Lower lobe of right lung (tissue), 2 donors: ENCODE measurements around the gene LRCH4. TPM values are rescaled to one million over a fixed set of nuclear protein-coding genes. Genes with fewer than 3 reads are reported as not detected.

Source experiments
- ATAC-seq, 2 donors: fragments of 200-7000 bp; cut with Tn5 transposase; one replicate each; pipeline ENCODE4 v1.9.1; 2020 to 2022; ENCODE audit warnings: mild to moderate bottlenecking in 2 of 2, moderate library complexity in 2 of 2
- DNase-seq: peaks from one replicate; pipeline ENCODE4 v3.0.0-alpha.2; 2020
- H3K27ac ChIP-seq: fragments of 200-600 bp; one replicate; pipeline ENCODE4 v1.8.0; 2022
- H3K27me3 ChIP-seq: fragments of 200-600 bp; one replicate; pipeline ENCODE4 v1.8.0; 2022; ENCODE audit warnings: low read depth
- H3K36me3 ChIP-seq: fragments of 200-600 bp; one replicate; pipeline ENCODE4 v1.8.0; 2022; ENCODE audit warnings: mild to moderate bottlenecking
- H3K4me1 ChIP-seq: fragments of 200-600 bp; one replicate; pipeline ENCODE4 v1.8.0; 2022
- H3K4me3 ChIP-seq: fragments of 200-600 bp; one replicate; pipeline ENCODE4 v1.8.0; 2022; ENCODE audit warnings: mild to moderate bottlenecking
- H3K9me3 ChIP-seq: fragments of 200-600 bp; one replicate; pipeline ENCODE4 v1.8.0; 2022
- CTCF ChIP-seq: fragments of 200-600 bp; IDR thresholded peaks from one replicate; pipeline ENCODE4 v1.8.0; 2022; ENCODE audit warnings: antibody characterized with exemption, mild to moderate bottlenecking
- intact Hi-C: fragments of 100-400 bp; cut with DNase I; formaldehyde crosslinking; loops from one replicate; pipeline ENCODE4 v1.11.0; 2022
- total RNA-seq: library from RNA; stranded (reverse); fragmentation: NEBNext Ultra II Directional; extraction: Animal tissue kit (Norgen Biotek cat#: 25700); gene quantifications from one replicate; pipeline ENCODE4 v1.2.1, GENCODE V29; 2021
- donor health status: DM: no; HTN: yes; CAD: no; lungs with severe emphysema.

LRCH4 gene
- total RNA-seq, 1 donor from 2014 or later = 80.3 TPM

- DNase-seq (no peak), ATAC-seq (no peak)
- Histone ChIP-seq H3K27me3 (no peaks in the 10 kb centered on the region), H3K27ac (no peak overlapping the region), H3K4me3 (no peak overlapping the region), H3K9me3 (no peaks in the 10 kb centered on the region), H3K4me1 (no peaks in the 10 kb centered on the region), H3K36me3 (no peaks in the 10 kb centered on the region)
- TF ChIP-seq CTCF = no peak
- intact Hi-C loops = no loop called here
Measured at GRCh38 chr7:100598425-100598824, 12.5 kb upstream of the LRCH4 start.

GRCh38 chr7:100595188-100595587 lies 9.3 kb upstream of the LRCH4 start:
- Histone ChIP-seq H3K4me3 (no peak overlapping the region), H3K36me3 (no peaks in the 10 kb centered on the region), H3K27me3 (no peaks in the 10 kb centered on the region), H3K9me3 (no peaks in the 10 kb centered on the region), H3K27ac (no peak overlapping the region), H3K4me1 (no peaks in the 10 kb centered on the region)
- TF ChIP-seq CTCF = no peak
- intact Hi-C loops = no loop called here
- no peak for DNase-seq
- ATAC-seq = no peak

GRCh38 chr7:100591596-100591995 lies 5.7 kb upstream of the LRCH4 start:
- intact Hi-C loops = no loop called here
- Histone ChIP-seq H3K27me3 (no peaks in the 10 kb centered on the region), H3K4me3 (no peak overlapping the region), H3K27ac (no peak overlapping the region), H3K36me3 (no peaks in the 10 kb centered on the region), H3K9me3 (no peaks in the 10 kb centered on the region), H3K4me1 (peaks cover 5% of the 10 kb centered on the region)
- no peak for DNase-seq
- no peak for ATAC-seq
- no peak for TF ChIP-seq CTCF

- DNase-seq (peak; percentile 36), ATAC-seq (no peak)
- TF ChIP-seq CTCF = no peak
- Histone ChIP-seq H3K9me3 (no peaks in the 10 kb centered on the region), H3K36me3 (no peaks in the 10 kb centered on the region), H3K27me3 (no peaks in the 10 kb centered on the region), H3K4me3 (no peak overlapping the region), H3K4me1 (peaks cover 5% of the 10 kb centered on the region), H3K27ac (no peak overlapping the region)
- intact Hi-C loops = no loop called here
Measured at GRCh38 chr7:100590077-100590737, 4.3 kb upstream of the LRCH4 start.

GRCh38 chr7:100589341-100589947 lies 3.5 kb upstream of the LRCH4 start:
- intact Hi-C loops = no loop called here
- peaks cover 13% of the 10 kb centered on the region for H3K4me1 ChIP-seq
- ATAC-seq (no peak), DNase-seq (peak; percentile 36)
- no peaks in the 10 kb centered on the region for H3K9me3 ChIP-seq
- no peak for TF ChIP-seq CTCF
- H3K36me3 ChIP-seq = no peaks in the 10 kb centered on the region
- no peak overlapping the region for H3K27ac ChIP-seq
- no peaks in the 10 kb centered on the region for H3K27me3 ChIP-seq
- no peak overlapping the region for H3K4me3 ChIP-seq
